Dermis blood vessel endothelial cell (primary cell): ENCODE results near the gene SENP7. TPM values are rescaled to one million over a fixed set of nuclear protein-coding genes. Genes with fewer than 3 reads are reported as not detected.
"Not testable (repeated sequence)": the region's sequence is repeated elsewhere in the genome, so short reads cannot be mapped to it uniquely, and the experiment has no call there.

Source experiments
- DNase-seq: peaks from one replicate; pipeline ENCODE4 v3.0.0; 2010
- total RNA-seq: library from RNA; depleted of rRNA; stranded (reverse); fragments of >200 nt; gene quantifications from 2 replicates; pipeline ENCODE4 v1.2.3, GENCODE V29; 2014

SENP7 gene
- total RNA-seq, 1 donor from 2014 or later: 26.0 TPM

DNA sequence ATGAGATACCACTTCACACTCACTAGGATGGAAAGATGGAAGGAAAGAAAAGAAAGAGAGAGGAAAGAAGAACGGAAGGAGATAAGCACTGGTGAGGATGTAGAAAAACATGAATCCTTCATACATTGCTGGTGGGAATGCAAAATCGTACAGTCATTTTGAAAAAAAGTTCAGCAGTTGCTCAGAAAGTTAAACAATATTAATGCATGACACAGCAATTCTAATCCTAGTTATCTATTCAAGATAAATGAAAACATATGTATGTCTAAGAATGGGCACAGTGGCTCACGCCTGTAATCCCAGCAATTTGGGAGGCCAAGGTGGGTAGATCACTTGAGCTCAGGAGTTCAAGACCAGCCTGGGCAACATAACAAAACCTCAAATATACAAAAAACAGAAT lies 59.1 kb downstream of the SENP7 start:
- no peak for DNase-seq

DNA sequence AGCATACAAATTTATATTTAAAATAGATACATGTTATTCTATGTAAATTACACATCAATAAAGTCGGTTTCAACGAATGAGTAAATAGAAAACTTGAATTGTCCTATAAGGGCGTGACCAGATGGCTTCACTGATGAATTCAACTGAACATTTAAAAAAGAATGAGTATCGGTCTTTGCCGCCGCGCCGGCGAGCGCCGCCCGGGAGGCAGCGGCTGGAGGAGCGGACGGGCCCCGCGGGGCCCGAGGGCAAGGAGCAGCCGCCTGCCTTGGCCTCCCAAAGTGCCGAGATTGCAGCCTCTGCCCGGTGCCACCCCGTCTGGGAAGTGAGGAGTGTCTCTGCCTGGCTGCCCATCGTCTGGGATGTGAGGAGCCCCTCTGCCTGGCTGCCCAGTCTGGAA lies 74.4 kb downstream of the SENP7 start:
- DNase-seq: not testable (repeated sequence)

DNA sequence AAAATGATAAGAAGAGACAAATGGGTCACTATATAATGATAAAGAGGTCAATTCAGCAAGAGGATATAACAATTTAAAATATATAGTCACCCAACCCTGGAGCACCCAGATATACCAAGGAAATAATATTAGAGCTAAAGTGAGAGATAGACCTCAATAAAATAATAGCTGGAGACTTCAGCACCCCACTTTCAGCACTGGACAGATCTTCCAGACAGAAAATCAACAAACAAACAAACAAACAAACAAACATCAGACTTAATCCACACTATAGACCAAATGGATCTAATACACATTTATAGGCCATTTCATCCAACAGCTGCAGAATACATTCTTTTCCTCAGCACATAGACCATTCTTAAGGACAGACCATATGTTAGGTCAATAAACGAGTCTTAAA lies 79.4 kb downstream of the SENP7 start:
- DNase-seq: no peak

DNA sequence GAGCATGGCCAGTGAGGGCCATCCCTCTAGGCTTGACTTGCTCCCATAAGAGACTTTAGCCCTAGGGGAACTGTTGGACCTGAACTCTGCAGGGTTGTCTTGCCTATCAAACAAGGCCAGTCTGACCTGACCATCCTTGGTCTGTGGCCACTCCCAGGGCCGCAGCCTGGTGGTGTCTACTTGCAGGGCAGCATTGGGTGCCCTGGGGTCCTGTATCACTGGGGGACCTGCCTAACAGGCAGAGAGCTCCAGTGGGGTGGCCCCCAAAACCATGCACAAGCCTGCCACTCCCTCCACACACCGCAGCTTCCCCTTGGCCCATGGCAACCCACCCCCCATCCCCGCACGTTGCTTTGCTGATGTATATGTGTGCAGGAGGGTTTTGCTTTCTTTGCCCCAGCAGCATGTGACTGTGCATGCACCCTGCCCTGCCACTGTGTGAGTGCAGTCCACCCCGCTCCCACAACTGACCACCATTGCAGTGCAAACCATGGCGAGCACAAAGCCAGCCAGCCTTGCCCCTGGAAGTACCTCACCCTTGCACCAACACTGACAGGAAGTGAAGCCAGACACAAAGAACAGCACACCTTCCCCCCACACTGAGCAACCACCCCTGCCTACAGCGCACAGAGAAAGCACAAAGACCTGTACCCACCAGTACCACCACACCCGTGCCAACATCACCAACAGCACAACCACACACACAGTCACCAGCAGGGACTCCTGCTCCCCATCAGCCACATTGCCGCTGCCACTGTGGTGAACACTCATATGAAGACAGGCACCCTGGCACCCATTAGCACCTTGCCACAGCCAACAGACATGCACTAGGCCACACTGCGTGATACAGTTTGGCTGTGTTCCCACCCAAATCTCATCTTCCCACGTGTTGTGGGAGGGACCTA lies 88.8 kb downstream of the SENP7 start:
- no peak for DNase-seq

DNA sequence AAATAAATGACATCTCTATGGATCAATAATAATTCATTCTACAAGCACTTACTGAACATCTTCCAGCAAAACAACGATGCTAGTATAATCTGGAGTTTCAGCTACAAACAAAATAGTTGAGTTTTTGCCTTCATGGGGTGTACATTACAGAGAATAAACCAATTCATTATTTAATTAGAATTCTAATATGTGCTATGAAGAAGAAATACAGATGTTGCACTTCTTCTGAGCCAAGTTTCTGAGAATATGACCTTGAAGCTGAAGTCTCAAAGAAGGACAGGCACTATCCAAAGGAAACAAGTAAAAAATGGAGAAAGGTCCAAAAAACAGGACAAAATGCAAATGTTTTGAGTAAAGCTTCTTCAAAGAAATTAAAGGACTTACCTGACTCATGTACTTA lies 94.2 kb downstream of the SENP7 start:
- no peak for DNase-seq

DNA sequence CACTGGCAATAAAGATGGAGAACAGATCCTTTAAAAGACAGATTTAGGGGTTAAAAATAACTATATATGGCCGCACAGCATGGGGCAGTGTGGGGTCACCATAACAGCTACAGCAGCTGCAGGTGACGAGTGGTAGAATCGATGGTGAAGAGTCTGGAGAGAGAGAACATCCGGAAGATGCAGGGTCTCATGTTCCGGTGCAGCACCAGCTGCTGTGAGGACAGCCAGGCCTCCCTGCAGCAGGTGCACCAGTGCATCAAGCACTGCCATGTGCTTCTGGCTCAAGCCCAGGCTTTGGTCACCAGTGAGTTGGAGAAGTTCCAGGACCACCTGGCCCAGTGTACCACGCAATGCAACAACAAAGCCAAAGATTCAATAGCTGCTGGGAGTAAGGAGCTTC lies 98.9 kb downstream of the SENP7 start:
- no peak for DNase-seq

DNA sequence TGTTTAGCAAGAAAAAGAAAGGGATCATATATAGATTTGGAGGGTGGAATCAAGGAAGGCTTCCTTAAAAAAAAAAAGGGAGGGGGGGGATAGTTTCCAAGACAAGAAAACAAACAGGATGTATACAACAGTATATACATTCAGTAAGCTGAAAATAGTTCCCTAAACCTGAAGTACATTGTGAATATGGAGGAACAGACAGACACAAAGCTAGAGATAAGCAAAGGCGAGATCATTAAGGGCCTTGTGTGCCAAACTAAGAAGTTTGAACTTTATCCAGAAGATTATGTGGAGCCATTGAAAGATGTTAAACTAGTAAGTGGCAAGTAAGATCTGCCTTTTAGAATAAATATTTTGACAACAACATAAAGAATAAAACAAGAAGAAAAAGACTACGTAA lies 99.4 kb downstream of the SENP7 start:
- DNase-seq: no peak

DNA sequence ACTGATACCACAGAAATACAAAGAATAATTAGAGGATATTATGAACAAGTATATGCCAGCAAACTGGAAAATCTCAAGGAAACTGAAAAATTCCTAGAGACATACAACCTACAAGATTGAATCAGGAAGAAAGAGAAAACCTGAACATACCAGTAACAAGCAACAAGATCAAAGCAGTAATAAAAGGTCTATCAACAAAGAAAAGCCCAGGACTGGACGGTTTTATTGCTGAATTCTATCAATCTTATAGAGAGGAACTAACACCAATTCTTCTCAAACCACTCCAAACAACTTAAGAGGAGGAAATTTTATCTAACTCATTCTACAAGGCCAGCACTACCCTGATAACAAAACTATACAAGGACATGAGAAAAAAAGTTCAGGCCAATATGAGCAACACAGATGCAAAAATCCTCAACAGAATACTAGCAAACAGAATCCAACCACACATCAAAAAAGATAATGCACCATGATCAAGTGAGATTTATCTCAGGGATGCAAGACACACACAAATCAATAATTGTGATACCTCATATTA lies 121.5 kb downstream of the SENP7 start:
- no peak for DNase-seq

DNA sequence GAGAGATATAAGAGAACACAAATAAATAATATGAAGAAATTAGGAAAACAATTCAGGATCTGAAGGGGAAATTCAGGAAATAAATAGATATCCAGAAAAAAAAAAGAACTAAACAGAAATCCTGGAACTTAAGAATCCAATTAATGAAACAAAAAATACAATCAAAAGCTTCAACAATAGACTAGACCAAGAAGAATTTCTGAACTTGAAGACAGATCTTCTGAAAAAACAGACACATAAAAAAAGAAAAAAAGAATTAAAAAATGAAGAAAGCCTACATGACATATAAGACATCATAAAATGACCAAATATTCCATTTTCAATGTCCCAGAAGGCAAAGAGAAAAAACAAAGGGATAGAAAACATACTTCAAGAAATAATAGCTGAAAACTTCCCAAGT lies 124.3 kb downstream of the SENP7 start:
- no peak for DNase-seq

DNA sequence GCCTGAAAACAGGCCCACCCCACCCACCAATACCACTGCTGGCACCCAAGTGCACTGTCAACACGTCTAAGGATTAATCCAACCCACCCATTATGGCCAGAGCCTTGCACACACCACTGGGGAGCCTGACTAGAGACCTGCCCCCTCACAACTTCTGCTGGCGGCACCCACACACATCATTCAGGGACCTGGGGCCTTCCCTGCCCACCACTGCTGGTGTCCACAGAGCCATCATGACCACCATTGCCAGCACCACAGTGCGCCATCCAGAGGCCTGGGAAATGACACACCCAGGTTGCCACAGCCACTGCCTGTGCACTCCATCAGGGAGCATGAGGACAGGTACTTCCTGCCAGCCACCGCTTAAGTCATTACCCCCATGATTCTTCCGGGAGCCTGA lies 125.7 kb downstream of the SENP7 start:
- no peak for DNase-seq

DNA sequence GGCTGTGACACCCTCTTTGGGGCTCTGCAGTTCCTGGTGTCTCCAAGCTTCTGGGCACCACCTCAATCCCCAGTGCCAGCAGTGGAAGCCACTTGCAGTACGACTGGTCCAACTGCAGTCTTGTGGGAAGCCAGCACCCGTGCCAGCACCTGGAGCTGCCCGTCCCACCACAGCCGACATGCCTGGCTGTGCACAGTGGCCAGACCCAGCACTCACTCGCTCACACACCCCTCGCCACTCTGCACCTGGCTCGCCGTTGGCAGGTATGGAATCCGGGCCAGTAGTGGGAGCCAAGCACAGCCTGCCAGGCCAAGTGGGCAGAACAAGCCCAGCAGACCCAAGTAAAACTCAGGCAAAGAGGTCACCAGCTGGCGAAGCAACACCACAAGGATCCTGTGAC lies 128.6 kb downstream of the SENP7 start:
- DNase-seq: no peak

DNA sequence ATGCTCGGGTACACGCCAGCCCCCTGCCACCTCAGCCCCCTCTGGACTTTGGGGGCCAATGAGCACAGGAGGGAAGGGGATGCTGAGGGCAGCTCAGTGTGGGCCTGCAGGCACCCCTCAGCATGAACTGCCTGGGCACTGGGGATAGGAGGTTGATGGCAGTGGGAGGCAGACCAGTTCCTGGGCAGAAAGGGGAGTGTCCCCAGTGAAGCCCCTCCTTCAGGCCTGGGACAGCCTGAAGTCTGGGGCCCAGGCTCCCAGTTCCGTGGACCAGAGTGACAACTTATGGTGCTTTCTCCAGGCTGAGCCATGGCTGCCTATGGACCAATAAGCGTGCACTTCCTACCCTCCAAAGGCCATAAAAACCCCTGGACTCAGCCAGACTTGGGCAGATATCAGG lies 129.4 kb downstream of the SENP7 start:
- DNase-seq: no peak

DNA sequence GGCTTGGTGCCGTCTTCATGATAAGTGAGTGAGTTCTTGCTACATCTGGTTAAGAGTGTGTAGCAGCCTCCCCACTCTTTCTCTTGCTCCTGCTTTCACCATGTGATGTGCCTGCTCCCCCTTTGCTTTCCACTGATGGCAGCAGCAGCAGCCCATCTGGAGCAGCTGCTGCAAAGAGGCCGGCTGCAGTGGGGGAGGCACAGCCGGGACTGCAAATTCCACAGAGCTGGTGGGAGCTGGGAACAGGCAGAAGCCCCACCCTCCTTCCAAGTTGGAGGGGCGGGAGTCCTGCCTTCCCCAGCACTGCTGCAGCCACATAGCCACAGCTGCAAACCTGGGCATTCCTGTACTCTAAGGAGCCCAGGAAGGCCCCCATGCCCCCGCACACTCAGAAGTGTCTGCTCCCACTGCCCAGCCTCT lies 129.8 kb downstream of the SENP7 start:
- no peak for DNase-seq

DNA sequence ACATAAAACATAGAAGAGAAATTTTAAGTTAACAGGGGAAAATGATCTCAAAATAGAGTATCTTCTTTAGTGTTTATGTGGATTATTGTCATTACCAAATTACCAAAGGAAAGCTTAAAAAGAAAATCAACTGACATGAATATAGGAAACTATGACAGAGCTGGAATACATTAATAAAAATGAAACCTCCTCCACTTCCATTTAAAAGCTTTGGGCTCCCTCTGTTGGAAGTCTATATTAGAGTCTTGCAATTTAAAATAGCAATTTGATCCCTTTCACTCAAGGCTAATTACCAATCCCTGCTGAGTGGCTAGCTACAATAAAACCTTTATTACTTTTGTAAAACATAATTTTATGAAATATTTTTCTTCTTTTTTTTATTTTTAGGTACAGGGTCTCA lies 131.2 kb downstream of the SENP7 start:
- DNase-seq: peak; percentile 53

DNA sequence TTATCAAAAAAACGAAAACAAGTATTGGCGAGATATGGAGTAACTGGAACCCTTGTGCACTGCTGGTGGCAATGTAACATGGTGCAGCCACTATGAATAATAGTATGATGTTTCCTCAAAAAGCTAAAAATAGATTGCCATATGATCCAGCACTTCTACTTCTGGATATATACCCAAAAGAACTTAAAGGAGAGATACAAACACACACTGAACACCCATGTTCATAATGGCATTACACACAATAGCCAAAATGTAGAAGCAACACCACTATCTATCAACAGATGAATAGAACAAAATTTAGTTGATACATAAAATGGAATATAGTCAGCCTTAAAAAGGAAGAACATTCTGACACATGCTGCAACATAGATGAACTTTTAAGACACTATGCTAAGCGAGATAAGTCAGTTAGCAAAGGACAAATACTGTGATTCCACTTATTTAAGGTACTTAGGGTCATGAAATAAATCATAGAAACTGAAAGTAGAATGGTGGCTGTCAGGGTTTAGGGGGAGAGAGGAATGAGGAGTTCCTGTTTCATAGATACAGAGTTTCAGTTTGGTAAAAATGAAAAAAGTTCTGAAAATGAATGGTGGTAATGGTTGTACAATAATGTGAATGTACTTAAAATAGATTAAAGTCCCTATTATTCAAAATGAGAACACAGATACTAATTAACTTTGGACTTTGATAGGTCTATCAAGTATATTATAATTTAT lies 133.2 kb downstream of the SENP7 start:
- no peak for DNase-seq

DNA sequence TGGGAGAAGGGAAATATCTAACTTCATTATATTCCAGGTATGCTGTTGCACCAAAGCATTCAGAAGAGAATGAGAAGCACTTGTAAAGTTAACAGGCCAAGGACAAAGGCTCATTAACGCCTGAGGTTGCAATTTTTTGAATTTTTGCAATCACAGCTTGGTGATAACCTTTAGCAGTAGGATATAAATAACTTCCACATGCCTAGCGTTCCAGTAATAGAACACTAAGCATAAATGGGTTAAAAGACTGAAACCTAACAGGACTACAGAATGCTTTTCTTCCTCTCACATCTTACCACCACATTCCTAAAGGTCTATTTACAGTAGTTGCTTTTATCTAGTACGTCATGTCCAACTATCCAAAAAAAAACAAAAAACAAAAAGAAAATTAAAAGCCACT lies 135.2 kb downstream of the SENP7 start:
- DNase-seq: no peak

DNA sequence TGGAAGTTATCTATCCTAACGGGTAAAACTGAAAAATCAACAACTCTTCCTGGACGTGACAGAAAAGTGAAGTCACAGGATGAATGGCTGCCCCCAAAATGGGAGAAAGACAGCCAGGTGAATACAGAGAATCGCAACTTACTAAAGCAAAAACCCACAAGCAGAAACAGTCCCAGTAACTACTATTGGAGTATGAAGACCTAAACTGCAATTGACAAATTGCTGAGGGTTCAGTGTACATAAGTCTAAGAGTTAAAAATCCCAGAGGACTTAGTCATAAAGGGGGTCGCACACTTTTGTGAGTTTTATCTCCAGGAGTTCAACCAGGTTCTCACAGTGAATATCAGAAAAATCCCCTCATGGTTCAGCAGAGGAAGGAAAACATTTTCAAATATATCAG lies 135.8 kb downstream of the SENP7 start:
- DNase-seq: no peak

DNA sequence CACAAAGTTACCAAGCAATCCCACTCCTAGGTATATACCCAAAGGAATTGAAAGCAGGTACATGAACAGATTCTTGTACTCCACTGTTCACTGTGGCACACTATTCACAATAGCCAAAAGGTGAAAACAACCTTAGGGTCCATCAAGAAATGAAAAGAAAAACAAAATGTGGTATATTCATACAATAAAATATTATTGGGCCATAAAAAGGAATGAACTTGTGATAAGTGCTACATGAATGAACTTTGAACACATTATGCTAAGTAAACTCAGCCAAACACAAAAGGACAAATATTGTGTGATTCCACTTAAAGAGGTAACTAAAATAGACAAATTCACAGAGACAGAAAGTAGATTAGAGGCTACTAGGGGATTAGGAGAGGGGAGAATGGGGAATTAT lies 137.4 kb downstream of the SENP7 start:
- DNase-seq: no peak

DNA sequence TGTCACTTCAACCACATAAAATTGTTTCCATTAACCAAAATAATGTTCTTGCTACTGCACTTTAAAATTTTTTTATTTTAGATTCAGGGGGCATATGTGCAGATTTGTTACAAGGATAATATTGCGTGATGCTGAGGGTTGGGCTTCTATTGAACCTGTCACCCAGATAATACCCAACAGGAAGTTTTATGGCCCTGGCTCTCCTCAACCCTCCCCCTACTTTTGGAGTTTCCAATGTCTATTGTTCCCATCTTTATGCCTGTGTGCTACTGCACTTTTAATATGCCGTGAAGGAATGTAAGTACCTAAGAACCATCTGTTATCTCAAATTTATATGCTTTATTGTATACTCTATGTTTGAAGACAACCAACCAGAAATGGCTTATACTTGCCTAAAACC lies 150.6 kb downstream of the SENP7 start:
- DNase-seq: no peak

DNA sequence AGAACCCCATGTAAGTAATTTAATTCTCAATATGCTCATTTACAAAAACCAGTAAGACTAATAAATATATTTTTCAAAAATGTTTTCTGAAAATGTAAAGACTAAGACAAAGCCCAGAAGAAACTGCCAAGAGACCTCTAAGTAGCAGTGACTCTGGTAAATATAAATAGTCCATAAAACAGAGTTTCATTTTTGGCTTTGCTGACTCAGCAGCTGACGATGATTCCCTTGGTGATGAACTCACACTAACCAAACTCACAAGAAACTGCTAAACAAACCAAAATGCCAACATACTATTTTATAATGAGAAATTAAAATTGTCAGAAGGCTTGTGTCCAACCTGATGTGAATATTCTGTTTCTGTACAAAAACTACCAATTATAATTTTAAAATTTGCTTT lies 161.2 kb downstream of the SENP7 start:
- no peak for DNase-seq

DNA sequence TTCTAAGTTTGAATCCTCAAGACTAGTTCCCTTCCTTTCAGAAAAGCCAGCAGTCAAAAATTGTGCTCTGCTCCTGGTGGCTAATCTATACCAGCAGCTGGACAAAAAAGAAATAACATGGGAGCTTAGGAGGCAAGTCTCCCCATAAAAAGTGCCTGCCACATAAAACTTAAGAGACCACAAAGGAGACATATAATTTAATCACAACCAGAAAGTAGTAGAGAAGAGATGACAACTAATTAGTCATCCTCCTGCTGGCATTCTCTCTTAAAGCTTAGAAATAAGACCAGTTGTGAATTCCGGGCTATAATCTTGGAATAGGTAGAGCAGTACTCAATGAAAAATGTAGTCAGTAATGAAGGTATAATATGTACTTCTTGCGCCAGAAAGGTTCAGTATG lies 172.4 kb downstream of the SENP7 start:
- no peak for DNase-seq

DNA sequence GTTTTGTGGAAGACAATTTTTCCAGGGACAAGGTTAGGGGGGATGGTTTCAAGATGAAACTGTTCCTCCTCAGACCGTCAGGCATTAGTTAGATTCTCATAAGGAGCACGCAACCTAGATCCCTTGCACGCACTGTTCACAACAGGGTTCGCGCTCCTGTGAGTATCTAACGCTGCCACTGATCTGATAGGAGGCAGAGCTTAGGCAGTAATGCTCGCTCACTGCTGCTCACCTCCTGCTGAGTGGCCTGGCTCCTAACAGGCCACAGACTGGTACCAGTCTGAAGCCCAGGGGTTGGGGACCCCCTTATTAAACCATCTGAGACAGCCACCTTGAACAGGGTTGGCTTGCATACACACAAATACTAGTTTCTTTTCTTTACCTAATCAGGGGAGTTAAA lies 179.1 kb downstream of the SENP7 start:
- DNase-seq: no peak

DNA sequence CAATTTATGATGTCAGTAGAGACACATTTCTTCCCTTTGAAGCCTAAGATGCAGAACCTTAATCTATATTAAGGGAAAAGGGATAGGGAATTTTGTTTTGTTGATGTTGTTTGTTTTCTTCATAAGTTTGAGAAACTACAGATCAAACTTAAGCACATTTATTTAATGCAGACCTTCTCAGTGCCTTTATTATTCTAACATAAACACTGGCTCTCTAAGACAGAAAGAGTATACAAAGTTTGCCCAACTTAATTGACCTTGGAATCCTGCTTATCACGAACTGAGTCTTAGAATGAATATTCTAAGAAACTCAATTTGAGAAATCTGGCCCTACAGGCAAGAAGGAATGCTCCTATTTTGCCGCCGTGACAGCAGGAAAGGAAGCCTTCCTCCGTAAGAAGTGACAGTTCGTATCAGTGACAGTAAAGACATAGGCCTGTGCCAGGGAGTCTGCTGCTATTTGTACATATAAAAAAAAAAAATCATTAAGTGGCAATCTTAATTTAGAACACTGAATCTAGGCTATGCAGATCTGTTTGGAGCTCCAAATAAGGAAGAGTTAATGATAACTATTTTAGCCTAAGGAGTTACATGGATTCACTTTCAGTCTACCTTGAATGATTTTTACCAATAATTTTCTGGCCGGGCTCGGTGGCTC lies 183.9 kb downstream of the SENP7 start:
- DNase-seq: no peak
